CD8-positive, alpha-beta memory T cell (primary cell): ENCODE results near the gene TRMT2A. TPM values are rescaled to one million over a fixed set of nuclear protein-coding genes. Genes with fewer than 3 reads are reported as not detected.

Experiments used
- CTCF ChIA-PET: fragments of 350-600 bp; sonication (Branson Sonifier 250); formaldehyde crosslinking; loops from one replicate; lab custom pipeline; 2021; ENCODE audit warnings: antibody characterized with exemption; lab: Charles Lee
- POLR2A ChIA-PET: fragments of 350-600 bp; sonication (Branson Sonifier 250); formaldehyde crosslinking; loops from one replicate; lab custom pipeline; 2021; ENCODE audit warnings: antibody characterized with exemption; lab: Charles Lee
- DNase-seq, 5 donors: peaks; one replicate each; pipeline versions ENCODE4 v3.0.0 to v3.0.0-alpha.2; 2020 to 2022; ENCODE audit warnings: mixed read lengths in 1 of 5
- H3K27ac ChIP-seq: one replicate; pipeline ENCODE4 v1.7.0; 2013; ENCODE audit warnings: low read depth, mild to moderate bottlenecking, low read length, moderate library complexity
- H3K27me3 ChIP-seq: 2 replicates; pipeline ENCODE4 v1.7.0; 2013; ENCODE audit warnings: low read length, mild to moderate bottlenecking; ENCODE audit not compliant: insufficient read depth, poor library complexity, severe bottlenecking
- H3K36me3 ChIP-seq: 2 replicates; pipeline ENCODE4 v1.7.0; 2013; ENCODE audit warnings: mild to moderate bottlenecking, low read length, moderate library complexity; ENCODE audit not compliant: insufficient read depth
- H3K4me1 ChIP-seq: 2 replicates; pipeline ENCODE4 v1.7.0; 2013; ENCODE audit warnings: mild to moderate bottlenecking, low read length, moderate library complexity; ENCODE audit not compliant: insufficient read depth
- H3K4me3 ChIP-seq: 2 replicates; pipeline ENCODE4 v1.7.0; 2013; ENCODE audit warnings: mild to moderate bottlenecking, low read length
- H3K9me3 ChIP-seq: 2 replicates; pipeline ENCODE4 v1.7.0; 2013; ENCODE audit warnings: mild to moderate bottlenecking, low read length
- H3K27ac Mint-ChIP-seq, 8 donors: one replicate each; pipeline ENCODE4 v1.8.0; 2020 to 2021; ENCODE audit warnings: mixed read lengths in 8 of 8, mild to moderate bottlenecking in 6 of 8, inconsistent platforms in 3 of 8, moderate library complexity in 3 of 8
- H3K27me3 Mint-ChIP-seq, 2 donors: one replicate each; pipeline ENCODE4 v1.8.0; 2020 to 2021; ENCODE audit warnings: mixed read lengths in 2 of 2, mild to moderate bottlenecking in 1 of 2, moderate library complexity in 1 of 2
- H3K36me3 Mint-ChIP-seq, 3 donors: one replicate each; pipeline ENCODE4 v1.8.0; 2020 to 2021; ENCODE audit warnings: mixed read lengths in 3 of 3, inconsistent platforms in 1 of 3, mild to moderate bottlenecking in 1 of 3
- H3K4me1 Mint-ChIP-seq, 3 donors: one replicate each; pipeline ENCODE4 v1.8.0; 2020 to 2021; ENCODE audit warnings: mixed read lengths in 3 of 3, inconsistent platforms in 1 of 3, mild to moderate bottlenecking in 1 of 3
- H3K4me3 Mint-ChIP-seq, 7 donors: one replicate each; pipeline ENCODE4 v1.8.0; 2020 to 2021; ENCODE audit warnings: mixed read lengths in 7 of 7, mild to moderate bottlenecking in 6 of 7, moderate library complexity in 4 of 7, inconsistent platforms in 2 of 7
- H3K9me3 Mint-ChIP-seq, 5 donors: one replicate each; pipeline ENCODE4 v1.8.0; 2020 to 2022; ENCODE audit warnings: mixed read lengths in 5 of 5, mild to moderate bottlenecking in 3 of 5, moderate library complexity in 2 of 5, inconsistent platforms in 1 of 5
- polyA plus RNA-seq: library from polyadenylated mRNA; unstranded; fragments of 300-500 nt; fragmentation: Illumina TruSeq; gene quantifications from one replicate; pipeline ENCODE4 v1.2.3, GENCODE V29; 2021
- total RNA-seq, 2 experiments: library from RNA; stranded (reverse); gene quantifications; one replicate each; pipeline ENCODE4 v1.2.3, GENCODE V29; 2021

Gene TRMT2A
- total and polyA plus RNA-seq, 3 experiments from 2014 or later = 35.6 to 121 (median 108) TPM

- Mint-ChIP-seq H3K27ac (peak overlapping the region in 4 of 8 donors; percentile 50 to 67 (median 57)), H3K4me1 (peaks cover 22 to 56% (median 23%) of the 10 kb centered on the region in 3 donors), H3K36me3 (peaks cover 0 to 10% (median 1%) of the 10 kb centered on the region in 3 donors), H3K27me3 (no peaks in the 10 kb centered on the region), H3K9me3 (no peaks in the 10 kb centered on the region), H3K4me3 (peak overlapping the region in 2 of 7 donors; percentile 22 to 34)
- ChIA-PET POLR2A (no interaction called here), CTCF (no interaction called here)
- peaks cover 20% of the 10 kb centered on the region for H3K4me1 ChIP-seq
- no peaks in the 10 kb centered on the region for H3K27me3 ChIP-seq
- no peak for DNase-seq
- H3K9me3 ChIP-seq = no peaks in the 10 kb centered on the region
- H3K4me3 ChIP-seq = no peak overlapping the region
- H3K27ac ChIP-seq = no peak overlapping the region
- no peaks in the 10 kb centered on the region for H3K36me3 ChIP-seq
These were observed 19.0 kb upstream of the TRMT2A start for GRCh38 chr22:20135806-20136602.

DNA sequence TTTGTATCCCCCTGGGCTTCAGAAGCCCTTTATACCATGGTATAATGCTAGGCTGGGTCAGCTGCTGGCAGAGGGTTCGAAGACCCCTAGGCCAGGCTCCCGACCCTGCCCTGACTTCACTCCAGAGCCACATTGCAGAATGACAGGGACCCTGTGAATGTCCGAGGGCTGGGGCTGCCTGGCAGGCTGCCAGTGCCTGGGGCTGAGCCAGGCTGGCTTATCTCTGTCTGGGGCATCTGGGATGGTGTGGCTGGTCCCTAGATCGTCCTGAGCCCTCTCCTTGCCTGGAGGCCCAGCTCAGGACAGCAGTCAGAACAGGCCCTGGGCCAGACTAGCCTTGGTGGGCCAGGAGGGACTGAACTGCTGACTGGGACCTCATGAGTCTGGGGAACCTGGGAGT, 18.2 kb upstream of the TRMT2A start:
- Histone ChIP-seq H3K27me3 (no peaks in the 10 kb centered on the region), H3K9me3 (no peaks in the 10 kb centered on the region), H3K4me1 (peaks cover 26% of the 10 kb centered on the region), H3K36me3 (no peaks in the 10 kb centered on the region), H3K4me3 (no peak overlapping the region), H3K27ac (no peak overlapping the region)
- no peak for DNase-seq
- ChIA-PET CTCF (no interaction called here), POLR2A (no interaction called here)
- no peak overlapping the region for H3K27ac Mint-ChIP-seq
- no peaks in the 10 kb centered on the region for H3K9me3 Mint-ChIP-seq
- no peak overlapping the region for H3K4me3 Mint-ChIP-seq
- no peaks in the 10 kb centered on the region for H3K27me3 Mint-ChIP-seq
- peaks cover 22 to 57% (median 23%) of the 10 kb centered on the region in 3 donors for H3K4me1 Mint-ChIP-seq
- H3K36me3 Mint-ChIP-seq = peaks cover 0 to 10% (median 1%) of the 10 kb centered on the region in 3 donors

- Histone ChIP-seq H3K4me1 (peaks cover 36% of the 10 kb centered on the region), H3K4me3 (no peak overlapping the region), H3K36me3 (no peaks in the 10 kb centered on the region), H3K9me3 (no peaks in the 10 kb centered on the region), H3K27ac (no peak overlapping the region), H3K27me3 (no peaks in the 10 kb centered on the region)
- peak overlapping the region in 4 of 8 donors; percentile 33 to 68 (median 40) for H3K27ac Mint-ChIP-seq
- no peaks in the 10 kb centered on the region for H3K36me3 Mint-ChIP-seq
- ChIA-PET CTCF (no interaction called here), POLR2A (no interaction called here)
- DNase-seq = no peak
- H3K4me3 Mint-ChIP-seq = peak overlapping the region; percentile 40 to 88 (median 79)
- no peaks in the 10 kb centered on the region for H3K9me3 Mint-ChIP-seq
- no peaks in the 10 kb centered on the region for H3K27me3 Mint-ChIP-seq
- H3K4me1 Mint-ChIP-seq = peaks cover 25 to 65% (median 29%) of the 10 kb centered on the region in 3 donors
These were observed 17.0 kb upstream of the TRMT2A start for GRCh38 chr22:20133930-20134549.

GRCh38 chr22:20132686-20133246, 15.7 kb upstream of the TRMT2A start:
- peak overlapping the region; percentile 68 for H3K27ac ChIP-seq
- H3K4me1 ChIP-seq = peaks cover 38% of the 10 kb centered on the region
- H3K36me3 Mint-ChIP-seq = peaks cover 0 to 4% (median 0%) of the 10 kb centered on the region in 3 donors
- no peaks in the 10 kb centered on the region for H3K9me3 Mint-ChIP-seq
- H3K4me1 Mint-ChIP-seq = peaks cover 22 to 58% (median 30%) of the 10 kb centered on the region in 3 donors
- no peaks in the 10 kb centered on the region for H3K27me3 Mint-ChIP-seq
- H3K27me3 ChIP-seq = no peaks in the 10 kb centered on the region
- DNase-seq = no peak
- no peaks in the 10 kb centered on the region for H3K36me3 ChIP-seq
- H3K4me3 Mint-ChIP-seq = peak overlapping the region; percentile 67 to 88 (median 79)
- ChIA-PET CTCF (interaction anchor here (0.7 kb wide), 1 partner anchor 163 kb away, joined by 3 read pairs; no protein-coding TSS in a partner anchor), POLR2A (interaction anchor here (0.7 kb wide), 1 partner anchor 159 kb away, joined by 7 read pairs; no protein-coding TSS in a partner anchor)
- H3K4me3 ChIP-seq = peak overlapping the region; percentile 60
- H3K9me3 ChIP-seq = no peaks in the 10 kb centered on the region
- H3K27ac Mint-ChIP-seq = peak overlapping the region in 7 of 8 donors; percentile 29 to 78 (median 51)

DNA sequence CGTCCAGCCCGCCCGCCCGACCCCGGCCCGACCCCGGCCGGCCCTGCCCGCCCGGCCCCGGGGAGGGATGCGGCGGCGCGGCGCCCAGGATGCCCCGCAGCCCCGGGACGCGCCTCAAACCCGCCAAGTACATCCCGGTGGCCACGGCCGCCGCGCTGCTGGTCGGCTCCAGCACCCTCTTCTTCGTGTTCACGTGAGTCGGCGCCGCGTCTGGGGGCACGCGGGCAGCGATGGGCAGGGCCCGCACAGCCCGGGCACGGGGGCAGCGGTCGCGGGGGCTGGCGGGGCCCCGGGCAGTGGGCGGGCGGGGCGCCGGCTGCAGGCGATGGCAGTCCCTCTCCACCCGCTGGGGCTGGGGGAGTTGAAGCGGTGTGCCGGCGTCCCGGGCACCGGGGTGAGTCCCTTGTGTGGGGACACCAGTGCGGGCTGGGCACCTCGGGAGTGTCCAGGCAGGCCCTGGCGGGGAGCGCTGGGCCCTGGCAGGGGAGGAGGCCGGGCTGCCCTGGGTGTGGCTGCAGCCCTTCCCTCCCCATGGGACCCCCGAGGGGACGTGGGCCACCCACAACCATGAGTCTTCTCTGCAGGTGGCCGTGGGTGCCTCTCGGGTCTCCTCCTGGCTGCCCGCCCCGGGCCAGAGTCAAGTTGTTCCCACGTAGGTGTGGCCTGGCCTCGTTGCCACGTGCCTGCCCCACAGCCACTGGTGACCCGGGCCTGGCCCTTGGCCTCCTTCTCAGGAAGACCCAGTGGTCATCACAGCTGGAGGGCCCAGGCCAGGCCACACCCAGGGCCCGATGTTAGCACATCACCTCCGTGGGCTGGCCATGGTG, 15.0 kb upstream of the TRMT2A start:
- Histone ChIP-seq H3K27ac (peak overlapping the region; percentile 68), H3K36me3 (no peaks in the 10 kb centered on the region), H3K4me3 (peak overlapping the region; percentile 60), H3K9me3 (no peaks in the 10 kb centered on the region), H3K27me3 (no peaks in the 10 kb centered on the region), H3K4me1 (peaks cover 38% of the 10 kb centered on the region)
- peaks cover 0 to 11% (median under 1%) of the 10 kb centered on the region in 3 donors for H3K36me3 Mint-ChIP-seq
- peak overlapping the region; percentile 42 to 88 (median 79) for H3K4me3 Mint-ChIP-seq
- CTCF ChIA-PET = no interaction called here
- H3K4me1 Mint-ChIP-seq = peaks cover 20 to 54% (median 30%) of the 10 kb centered on the region in 3 donors
- POLR2A ChIA-PET = no interaction called here
- DNase-seq = peak in 3 of 5 donors; percentile 19 to 36 (median 22)
- H3K9me3 Mint-ChIP-seq = no peaks in the 10 kb centered on the region
- H3K27ac Mint-ChIP-seq = peak overlapping the region in 1 of 8 donors; percentile 43
- H3K27me3 Mint-ChIP-seq = no peaks in the 10 kb centered on the region

- H3K27me3 ChIP-seq = no peaks in the 10 kb centered on the region
- ChIA-PET POLR2A (no interaction called here), CTCF (no interaction called here)
- peak; percentile 30 to 64 (median 44) for DNase-seq
- no peaks in the 10 kb centered on the region for H3K9me3 ChIP-seq
- H3K4me1 ChIP-seq = peaks cover 38% of the 10 kb centered on the region
- peak within 1 kb of the TSS; percentile 71 for H3K4me3 ChIP-seq
- H3K27ac ChIP-seq = peak within 1 kb of the TSS; percentile 79
- H3K27me3 Mint-ChIP-seq = no peaks in the 10 kb centered on the region
- peaks cover 20 to 50% (median 29%) of the 10 kb centered on the region in 3 donors for H3K4me1 Mint-ChIP-seq
- no peaks in the 10 kb centered on the region for H3K36me3 ChIP-seq
- no peaks in the 10 kb centered on the region for H3K9me3 Mint-ChIP-seq
- H3K36me3 Mint-ChIP-seq = peaks cover 0 to 15% (median 2%) of the 10 kb centered on the region in 3 donors
- H3K27ac Mint-ChIP-seq = peak within 1 kb of the TSS in 4 of 8 donors; percentile 34 to 89 (median 40)
- peak within 1 kb of the TSS; percentile 67 to 88 (median 79) for H3K4me3 Mint-ChIP-seq
These were observed 14.5 kb upstream of the TRMT2A start, which contains the start of gene ZDHHC8 for GRCh38 chr22:20131597-20131858. Gene ZDHHC8 (plus strand): TSS chr22:20131804. CDS start chr22:20131948, 144 bp downstream.
